ENCODE measurements around the gene SPINK7. TPM values are rescaled to one million over a fixed set of nuclear protein-coding genes. Genes with fewer than 3 reads are reported as not detected.
A peak's percentile ranks its signal among the peaks of the same experiment; 100 is the strongest.
"Not testable (repeated sequence)": the region's sequence is repeated elsewhere in the genome, so short reads cannot be mapped to it uniquely, and the experiment has no call there.

The SPINK7 gene
- not detected for total RNA-seq
- long read RNA-seq, result 0 reads

DNA sequence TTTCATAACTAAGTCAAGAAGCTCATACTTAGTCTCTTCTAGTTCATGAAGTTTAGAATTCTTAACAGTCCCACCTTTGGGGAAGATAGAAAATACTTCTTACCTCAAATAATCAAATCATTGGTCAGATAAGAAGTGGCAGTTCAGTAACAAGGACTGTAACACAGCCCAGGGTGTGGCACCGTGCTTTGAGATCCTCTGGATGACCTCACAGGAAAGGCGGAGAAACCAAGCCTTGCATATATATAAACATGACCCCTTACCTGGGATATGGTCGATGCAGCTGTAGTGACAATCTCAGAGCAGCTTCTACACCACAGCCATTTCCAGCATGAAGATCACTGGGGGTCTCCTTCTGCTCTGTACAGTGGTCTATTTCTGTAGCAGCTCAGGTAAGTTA is at the start of gene SPINK7:
Gene SPINK7, plus strand, starts transcription at position 271 of the 400 bp plus-strand sequence. Its CDS starts 61 bp downstream, at position 332.
- intact Hi-C loops (cut with micrococcal nuclease), result no loop called here
- no peak for ATAC-seq

DNA sequence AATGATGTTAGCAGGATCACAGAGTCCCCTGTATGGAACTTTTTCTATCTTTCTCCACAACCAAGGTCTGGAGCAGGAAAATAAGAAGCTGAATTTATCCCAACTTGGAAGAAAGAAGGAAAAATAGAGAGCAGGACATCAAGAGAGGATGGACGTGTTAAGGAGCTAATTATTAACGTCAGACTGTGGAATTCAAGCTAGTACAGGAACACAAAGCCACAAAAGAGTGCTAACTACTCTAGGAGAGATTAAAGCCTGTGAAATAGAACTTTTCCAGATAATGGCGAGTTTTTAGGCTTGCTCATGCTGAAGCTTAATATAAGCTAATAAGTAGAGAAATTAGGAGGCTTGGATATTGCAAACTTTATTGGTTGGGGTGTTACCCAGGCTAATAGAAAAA is 44.3 kb upstream of the SPINK7 start:
- intact Hi-C loops (cut with micrococcal nuclease), result no loop called here
- ATAC-seq, result no peak
- no peak for DNase-seq

More for the DNA sequence above, at the start of gene SPINK7:
- no peak for DNase-seq

DNA sequence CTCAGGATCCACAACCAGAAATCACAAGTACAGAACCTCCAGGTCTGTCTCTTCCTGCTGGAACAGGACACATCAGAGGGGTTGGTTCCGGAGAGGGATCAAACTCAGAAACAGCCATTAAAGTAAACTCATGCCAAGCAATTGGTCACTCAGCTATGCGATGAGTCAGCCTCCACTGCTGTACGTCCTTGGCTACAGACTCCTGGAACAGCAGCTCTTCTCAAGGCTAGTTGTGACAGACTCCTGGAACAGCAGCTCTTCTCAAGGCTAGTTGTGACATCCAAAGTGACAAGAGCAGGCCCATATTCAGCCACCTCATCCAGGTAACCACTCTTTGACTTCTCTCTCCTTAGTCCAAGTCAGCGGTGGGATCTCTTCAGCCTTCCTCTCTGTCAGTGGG is 43.7 kb upstream of the SPINK7 start, which contains the start of gene SPINK13:
Gene SPINK13, plus strand, starts transcription at position 229 of the 400 bp plus-strand sequence. CDS start 1,279 bp downstream, outside the sequence.
- intact Hi-C loops (cut with micrococcal nuclease), result no loop called here
- peak; percentile 24 for ATAC-seq
- no peak for DNase-seq

DNA sequence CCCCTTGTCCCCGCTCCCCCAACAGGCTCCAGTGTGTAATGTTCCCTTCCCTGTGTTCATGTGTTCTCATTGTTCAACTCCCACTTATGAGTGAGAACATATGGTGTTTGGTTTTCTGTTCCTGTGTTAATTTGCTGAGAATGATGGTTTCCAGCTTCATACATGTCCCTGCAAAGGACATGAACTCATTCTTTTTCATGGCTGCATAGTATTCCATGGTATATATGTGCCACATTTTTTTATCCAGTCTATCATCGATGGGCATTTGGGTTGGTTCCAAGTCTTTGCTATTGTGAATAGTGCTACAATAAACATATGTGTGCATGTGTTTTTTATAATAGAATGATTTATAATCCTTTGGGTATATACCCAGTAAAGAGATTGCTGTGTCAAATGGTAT is 37.1 kb upstream of the SPINK7 start:
- DNase-seq; intact Hi-C loops (cut with micrococcal nuclease); ATAC-seq: not testable (repeated sequence)

DNA sequence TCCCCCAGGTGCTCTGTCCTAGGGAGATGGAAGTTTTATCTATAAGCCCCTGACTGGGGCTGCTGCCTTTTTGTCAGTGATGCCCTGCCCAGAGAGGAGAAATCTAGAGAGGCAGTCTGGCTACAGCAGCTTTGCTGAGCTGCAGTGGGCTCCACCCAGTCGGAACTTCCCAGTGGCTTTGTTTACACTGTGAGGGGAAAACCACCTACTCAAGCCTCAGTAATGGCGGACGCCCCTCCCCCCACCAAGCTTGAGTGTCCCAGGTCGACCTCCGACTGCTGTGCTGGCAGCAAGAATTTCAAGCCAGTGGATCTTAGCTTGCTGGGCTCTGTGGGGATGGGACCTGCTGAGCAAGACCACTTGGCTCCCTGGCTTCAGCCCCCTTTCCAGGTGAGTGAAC is 31.3 kb upstream of the SPINK7 start:
- intact Hi-C loops (cut with micrococcal nuclease), result not testable (repeated sequence)

DNA sequence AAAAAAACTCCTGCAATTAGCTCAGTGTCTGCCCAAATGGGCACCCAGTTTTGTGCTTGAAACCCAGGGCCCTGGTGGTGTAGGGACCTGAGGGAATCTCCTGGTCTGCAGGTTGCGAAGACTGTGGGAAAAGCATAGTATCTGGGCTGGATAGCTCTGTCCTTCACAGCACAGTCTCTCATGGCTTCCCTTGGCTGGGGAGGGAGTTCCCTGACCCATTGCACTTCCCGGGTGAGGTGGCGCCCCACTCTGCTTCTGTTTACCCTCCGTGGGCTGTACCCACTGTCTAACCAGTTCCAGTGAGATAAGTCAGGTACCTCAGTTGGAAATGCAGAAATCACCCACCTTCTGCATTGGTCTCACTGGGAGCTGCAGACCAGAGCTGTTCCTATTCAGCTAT is 30.9 kb upstream of the SPINK7 start:
- intact Hi-C loops (cut with micrococcal nuclease); ATAC-seq: not testable (repeated sequence)

More for the DNA sequence above, 31.3 kb upstream of the SPINK7 start:
- ATAC-seq, DNase-seq: not testable (repeated sequence)

DNA sequence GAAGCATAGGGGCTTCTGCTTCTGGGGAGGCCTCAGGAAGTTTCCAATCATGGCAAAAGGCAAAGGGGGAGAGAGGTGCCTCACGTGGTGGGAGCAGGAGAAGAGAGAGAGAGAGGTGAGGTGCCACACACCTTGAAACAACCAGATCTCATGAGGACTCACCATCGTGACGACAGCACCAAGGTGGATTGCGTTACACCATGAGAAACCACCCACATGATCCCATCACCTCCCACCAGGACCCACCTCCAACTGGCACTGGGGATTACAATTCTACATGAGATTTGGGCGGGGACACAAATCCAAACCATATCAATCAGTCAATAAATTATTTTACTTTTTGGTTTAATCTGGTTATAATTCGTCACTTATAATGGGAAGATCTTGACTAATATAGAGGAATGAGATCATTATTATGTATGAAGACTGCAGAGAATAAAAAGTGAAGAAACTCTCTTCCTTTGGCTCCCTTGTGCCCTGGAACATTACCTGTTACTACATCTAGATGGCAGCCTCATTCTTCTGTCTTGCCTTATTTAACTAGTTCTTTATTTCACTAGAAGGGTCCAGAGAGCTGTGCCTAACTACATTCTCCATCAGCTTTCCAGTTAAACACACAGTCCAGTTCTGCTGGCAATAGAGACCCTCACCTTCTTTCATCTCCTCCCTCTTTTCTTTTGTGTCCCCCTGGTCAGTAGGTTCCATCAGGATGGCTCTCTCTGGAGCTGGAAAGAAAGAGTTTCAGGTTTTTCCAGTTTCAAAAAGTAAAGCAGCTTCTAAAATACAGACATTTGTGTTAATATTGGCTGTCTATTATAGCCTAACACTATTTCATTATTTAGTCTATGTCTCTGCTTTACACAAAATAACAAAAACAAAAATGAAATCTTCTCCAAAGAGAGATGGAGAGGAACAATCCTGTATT is 21.7 kb upstream of the SPINK7 start:
- peak; percentile 65 for ATAC-seq
- intact Hi-C loops (cut with micrococcal nuclease), result no loop called here
- no peak for DNase-seq

More for the DNA sequence above, 30.9 kb upstream of the SPINK7 start:
- DNase-seq, result not testable (repeated sequence)

DNA sequence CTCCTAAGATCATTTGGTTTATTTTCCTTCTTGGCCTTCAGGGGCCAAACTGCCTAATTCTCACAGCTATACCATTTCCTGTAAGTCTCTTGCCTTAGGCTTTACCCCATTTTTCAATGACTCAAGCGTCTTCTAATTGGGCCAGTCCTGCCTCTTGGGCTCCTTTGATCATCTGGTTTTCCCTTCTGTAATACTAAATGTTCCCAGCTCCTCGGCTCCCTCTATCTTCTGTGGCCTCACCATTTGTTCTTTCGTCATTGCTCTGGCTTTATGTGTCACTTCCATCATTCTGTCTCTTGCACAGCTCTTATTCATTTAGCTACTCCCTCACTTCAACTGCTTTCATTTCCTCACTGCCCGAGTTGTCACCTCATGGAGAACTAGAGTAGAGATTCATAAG is 14.5 kb upstream of the SPINK7 start:
- no peak for DNase-seq
- no peak for ATAC-seq
- intact Hi-C loops (cut with micrococcal nuclease), result no loop called here

DNA sequence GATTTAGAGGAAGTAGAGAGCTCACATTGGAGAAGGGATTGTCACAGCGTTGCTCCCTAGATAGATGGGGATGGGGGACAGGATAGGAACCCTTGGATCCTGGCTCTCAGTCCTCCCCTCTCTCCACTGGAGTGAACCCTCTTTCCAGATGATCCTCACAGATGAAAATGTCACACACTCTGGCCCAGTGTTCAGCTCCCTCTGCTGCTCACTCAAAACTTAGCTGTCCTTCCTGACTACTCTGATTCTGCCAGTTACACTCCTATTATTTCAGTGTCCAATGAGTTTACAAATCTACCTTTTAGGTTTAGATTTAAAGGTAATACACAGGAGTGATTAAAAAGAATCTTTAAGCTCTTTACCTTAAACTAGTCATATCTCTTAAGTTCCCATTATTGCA is 5.8 kb upstream of the SPINK7 start:
- no peak for ATAC-seq

DNA sequence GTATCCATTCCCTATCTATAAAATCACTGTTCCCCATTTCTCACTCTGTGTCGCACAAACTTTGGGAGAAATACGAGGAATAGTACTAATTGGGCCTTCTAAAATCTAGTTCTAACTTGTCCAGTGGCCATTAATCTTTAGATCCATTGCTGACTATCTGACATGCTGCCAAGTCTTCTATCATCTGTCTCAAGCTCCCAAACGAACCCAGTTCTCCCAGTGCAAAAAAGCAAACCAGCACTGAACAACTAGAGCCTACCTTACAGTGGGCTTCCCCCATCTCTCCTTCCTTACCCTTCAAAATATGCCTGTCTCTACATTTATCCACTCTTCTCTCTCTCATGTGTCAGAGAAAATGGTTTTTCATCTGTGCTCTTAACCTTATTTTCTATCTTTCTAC is 3.2 kb upstream of the SPINK7 start:
- no peak for DNase-seq

More for the DNA sequence above, 5.8 kb upstream of the SPINK7 start:
- intact Hi-C loops (cut with micrococcal nuclease), result no loop called here
- no peak for DNase-seq

DNA sequence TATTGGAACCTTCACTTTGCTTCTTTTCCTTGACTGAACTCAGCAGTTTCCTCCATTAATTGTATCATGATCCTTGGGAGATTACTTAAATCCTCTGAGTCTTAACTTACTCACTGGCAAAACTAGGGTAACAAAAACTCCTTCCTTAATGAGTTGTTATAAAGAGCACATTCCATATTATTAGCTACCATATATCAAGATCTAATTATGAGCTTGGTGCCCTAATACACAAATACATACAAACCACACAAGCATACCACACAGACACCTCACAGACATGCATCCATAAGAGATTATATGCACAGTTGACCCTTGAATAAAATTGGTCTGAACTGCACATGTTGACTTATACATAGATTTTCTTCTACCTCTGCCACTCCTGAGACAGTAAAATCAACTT is 2.5 kb upstream of the SPINK7 start:
- ATAC-seq, result no peak
- DNase-seq, result no peak
- intact Hi-C loops (cut with micrococcal nuclease), result no loop called here

More for the DNA sequence above, 3.2 kb upstream of the SPINK7 start:
- intact Hi-C loops (cut with micrococcal nuclease), result no loop called here
- ATAC-seq, result no peak

DNA sequence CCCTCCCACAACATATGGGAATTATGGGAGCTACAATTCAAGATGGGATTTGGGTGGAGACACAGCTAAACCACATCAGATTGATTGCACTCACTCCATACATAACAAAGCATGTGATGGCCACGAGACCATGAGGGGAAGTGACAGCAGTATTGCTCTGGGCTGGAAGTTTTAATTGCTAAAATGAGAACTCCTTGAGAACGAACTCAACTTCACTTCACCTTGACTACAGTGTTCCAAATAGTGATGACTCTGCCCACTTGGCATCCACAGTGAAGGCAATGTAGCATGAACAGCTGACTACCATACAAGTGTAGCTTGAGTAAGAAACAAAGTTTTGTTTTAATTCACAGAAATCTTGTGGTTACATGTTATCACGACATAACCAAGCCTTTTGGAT is 739 bp upstream of the SPINK7 start:
- DNase-seq (no peak), ATAC-seq (no peak)
- intact Hi-C loops (cut with micrococcal nuclease), result no loop called here

DNA sequence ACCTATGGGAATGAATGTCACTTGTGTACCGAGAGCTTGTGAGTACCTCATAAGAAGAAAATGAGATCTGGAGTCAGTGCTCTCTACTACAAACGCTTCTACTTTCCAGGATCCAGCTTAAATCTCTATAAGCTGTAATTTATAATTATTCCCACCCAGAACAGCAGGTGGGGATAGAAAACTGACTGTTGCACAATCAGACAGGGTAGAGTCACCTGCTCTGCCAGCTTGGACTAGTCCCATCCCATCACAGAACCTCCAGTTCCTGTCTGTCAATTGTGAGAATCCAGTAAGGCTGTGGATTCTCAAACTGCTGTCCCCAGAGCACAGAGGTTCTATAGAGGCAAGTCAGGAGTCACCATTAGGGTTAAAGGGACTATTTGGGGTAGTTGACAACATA is 2.0 kb downstream of the SPINK7 start:
- DNase-seq (no peak), ATAC-seq (peak; percentile 45)
- intact Hi-C loops (cut with micrococcal nuclease), result no loop called here

DNA sequence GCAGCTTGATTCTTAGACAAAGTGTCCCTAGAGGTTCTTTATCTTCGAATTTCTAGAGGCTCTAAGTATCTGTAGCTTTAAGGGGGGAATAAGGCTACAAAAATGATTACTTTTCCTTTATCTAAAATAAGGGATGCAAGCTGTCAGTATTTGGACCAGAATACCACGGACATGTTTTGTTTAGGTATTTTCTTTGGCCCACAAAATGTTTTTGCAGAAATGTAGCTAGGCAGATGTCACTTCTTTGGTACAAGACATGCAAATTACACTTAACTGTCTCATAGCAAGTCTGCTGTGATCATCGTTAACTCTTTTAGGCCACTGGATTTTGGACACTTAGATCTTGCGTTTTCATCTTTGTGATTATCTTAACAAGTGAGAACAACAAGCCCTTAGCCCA is 2.5 kb downstream of the SPINK7 start:
- intact Hi-C loops (cut with micrococcal nuclease), result no loop called here
- ATAC-seq (peak; percentile 42), DNase-seq (no peak)

DNA sequence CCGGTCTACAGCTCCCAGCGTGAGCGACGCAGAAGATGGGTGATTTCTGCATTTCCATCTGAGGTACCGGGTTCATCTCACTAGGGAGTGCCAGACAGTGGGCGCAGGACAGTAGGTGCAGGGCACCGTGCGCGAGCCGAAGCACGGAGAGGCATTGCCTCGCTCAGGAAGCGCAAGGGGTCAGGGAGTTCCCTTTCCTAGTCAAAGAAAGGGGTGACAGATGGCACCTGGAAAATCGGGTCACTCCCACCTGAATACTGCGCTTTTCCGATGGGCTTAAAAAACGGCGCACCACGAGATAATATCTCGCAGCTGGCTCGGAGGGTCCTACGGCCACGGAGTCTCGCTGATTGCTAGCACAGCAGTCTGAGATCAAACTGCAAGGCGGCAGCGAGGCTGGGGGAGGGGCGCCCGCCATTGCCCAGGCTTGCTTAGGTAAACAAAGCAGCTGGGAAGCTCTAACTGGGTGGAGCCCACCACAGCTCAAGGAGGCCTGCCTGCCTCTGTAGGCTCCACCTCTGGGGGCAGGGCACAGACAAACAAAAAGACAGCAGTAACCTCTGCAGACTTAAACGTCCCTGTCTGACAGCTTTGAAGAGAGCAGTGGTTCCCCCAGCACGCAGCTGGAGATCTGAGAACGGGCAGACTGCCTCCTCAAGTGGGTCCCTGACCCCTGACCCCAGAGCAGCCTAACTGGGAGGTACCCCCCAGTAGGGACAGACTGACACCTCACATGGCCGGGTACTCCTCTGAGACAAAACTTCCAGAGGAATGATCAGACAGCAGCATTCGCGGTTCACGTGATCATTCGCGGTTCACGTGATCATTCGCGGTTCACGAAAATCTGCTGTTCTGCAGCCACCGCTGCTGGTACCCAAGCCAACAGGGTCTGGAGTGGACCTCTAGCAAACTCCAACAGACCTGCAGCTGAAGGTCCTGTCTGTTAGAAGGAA is 8.1 kb downstream of the SPINK7 start:
- intact Hi-C loops (cut with micrococcal nuclease); ATAC-seq; DNase-seq: not testable (repeated sequence)

DNA sequence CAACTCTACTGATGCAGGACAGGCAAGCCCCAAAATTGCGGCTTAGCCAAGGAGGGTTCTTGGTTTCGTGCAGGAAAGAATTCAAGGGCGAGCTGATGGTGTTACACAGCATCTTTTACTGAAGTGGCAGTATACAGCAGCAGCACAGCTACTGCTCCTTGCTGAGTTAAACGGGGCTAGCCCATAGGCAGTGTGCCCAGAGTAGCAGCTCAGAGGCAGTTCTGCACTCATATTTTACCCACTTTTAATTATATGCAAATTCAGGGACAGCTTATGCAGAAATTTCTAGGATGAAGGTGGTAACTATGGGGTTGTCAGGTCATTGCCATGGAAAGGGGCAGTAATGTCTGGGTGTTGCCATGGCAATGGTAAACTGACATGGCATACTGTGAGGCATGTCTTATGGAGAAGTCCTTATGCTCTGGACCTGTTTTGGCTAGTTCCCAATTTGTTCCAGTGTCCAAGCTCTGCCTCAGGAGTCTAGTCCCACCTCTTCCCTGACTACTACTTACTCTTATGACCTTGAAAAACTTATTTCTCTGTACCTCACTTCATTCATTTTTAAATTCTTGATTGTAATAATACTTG is 21.1 kb downstream of the SPINK7 start:
- ATAC-seq (no peak), DNase-seq (no peak)
- intact Hi-C loops (cut with micrococcal nuclease), result no loop called here

DNA sequence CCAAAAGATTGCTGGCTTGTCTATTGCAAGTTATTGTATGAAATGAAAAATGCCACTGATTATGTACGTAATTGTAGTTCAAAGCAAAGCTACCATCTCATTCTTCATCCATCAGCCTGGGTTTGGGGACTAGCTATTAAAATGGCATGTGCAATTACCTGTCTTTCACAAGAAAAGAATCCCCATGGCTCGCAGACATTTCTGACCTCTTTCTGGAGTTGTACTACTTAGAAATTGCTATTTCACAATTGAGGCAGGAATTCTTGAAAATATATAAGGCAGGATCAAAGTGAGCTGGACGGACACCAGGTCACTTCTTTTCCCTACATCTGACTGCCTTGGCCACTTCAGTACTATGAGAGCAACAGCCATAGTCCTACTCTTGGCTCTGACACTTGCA is 23.0 kb downstream of the SPINK7 start, which contains the start of gene SPINK9:
Gene SPINK9, plus strand, starts transcription at position 301 of the 400 bp plus-strand sequence. Its CDS starts 55 bp downstream, at position 356.
- DNase-seq (no peak), ATAC-seq (no peak)
- intact Hi-C loops (cut with micrococcal nuclease), result no loop called here

DNA sequence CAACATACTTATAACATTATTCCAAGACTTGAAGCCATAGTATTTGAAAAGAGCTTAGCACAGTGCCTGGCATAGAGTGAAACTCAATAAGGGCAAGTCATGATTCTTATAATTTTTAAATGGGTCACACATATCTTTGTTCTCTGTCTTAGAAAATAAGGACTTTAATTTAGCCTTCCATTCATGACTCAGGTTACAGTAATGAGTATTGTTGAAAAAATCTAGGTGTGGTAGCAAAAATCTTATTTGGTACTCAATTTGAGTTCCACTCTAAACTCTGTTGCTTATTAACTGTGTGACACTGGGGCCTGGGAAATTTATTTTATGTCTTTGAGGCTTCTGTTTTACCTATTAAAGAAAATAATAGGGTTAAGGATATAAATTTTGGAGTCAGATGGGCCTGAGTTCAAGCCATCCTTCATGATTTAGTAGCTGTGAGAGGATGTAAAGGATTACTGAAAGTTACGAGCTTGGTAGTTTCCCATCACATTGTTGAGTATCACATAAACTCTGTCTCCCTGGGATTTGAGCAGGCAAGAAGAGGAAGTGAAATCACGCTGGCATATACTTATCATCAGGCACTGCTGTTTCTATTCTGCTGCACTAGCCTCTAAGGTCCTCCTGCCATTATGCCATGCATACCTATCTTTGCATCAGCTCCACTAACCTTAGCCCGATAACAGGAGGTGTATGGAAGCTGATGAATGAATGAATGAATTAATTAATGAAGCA is 24.6 kb downstream of the SPINK7 start:
- intact Hi-C loops (cut with micrococcal nuclease), result no loop called here
- DNase-seq, result no peak
- ATAC-seq, result no peak
